ENCODE measurements around the gene KRTDAP.

- TF ChIP-seq POLR2AphosphoS5 (IDR thresholded peaks at IDR 0.05): no peak
- no peak for TF ChIP-seq CTCF (IDR thresholded peaks at IDR 0.05)
Observed at GRCh38 chr19:35493971-35494370, 3.7 kb upstream of the KRTDAP start.

Measured in transverse colon (tissue), 4 donors.